GM06990 (cell line): ENCODE measurements around the gene NDUFA5.

Experiments
- DNase-seq: peaks from one replicate; pipeline ENCODE4 v3.0.0-alpha.2; 2011; ENCODE audit not compliant: insufficient read length; ENCODE audit errors: extremely low read depth
- H3K27me3 ChIP-seq: replicated peaks from 2 replicates; pipeline ENCODE4 v1.6.0; 2011; ENCODE audit warnings: low read length; ENCODE audit not compliant: control insufficient read depth, insufficient read depth
- H3K36me3 ChIP-seq: 2 replicates; pipeline ENCODE4 v1.5.1; 2011; ENCODE audit warnings: low read length; ENCODE audit not compliant: control insufficient read depth, insufficient read depth
- H3K4me3 ChIP-seq: replicated peaks from 2 replicates; pipeline ENCODE4 v1.5.1; 2011; ENCODE audit warnings: low read depth, mild to moderate bottlenecking, control low read depth, low read length
- CTCF ChIP-seq: IDR thresholded peaks from 2 replicates; pipeline ENCODE4 v1.5.1; 2011; ENCODE audit warnings: low read length, control low read depth, mild to moderate bottlenecking, inconsistent platforms; ENCODE audit not compliant: insufficient read depth, poor library complexity, severe bottlenecking

Gene NDUFA5

GRCh38 chr7:123522066-123522465 lies 35.6 kb downstream of the NDUFA5 start:
- TF ChIP-seq CTCF = no peak
- H3K27me3 ChIP-seq = no peaks in the 10 kb centered on the region
- no peak for DNase-seq

GRCh38 chr7:123505221-123505620 lies 52.4 kb downstream of the NDUFA5 start:
- H3K4me3 ChIP-seq = no peak overlapping the region
- H3K36me3 ChIP-seq = no peaks in the 10 kb centered on the region
- H3K27me3 ChIP-seq = no peaks in the 10 kb centered on the region
- no peak for DNase-seq
- no peak for TF ChIP-seq CTCF

More at GRCh38 chr7:123522066-123522465, 35.6 kb downstream of the NDUFA5 start:
- no peak overlapping the region for H3K4me3 ChIP-seq
- H3K36me3 ChIP-seq = no peaks in the 10 kb centered on the region

GRCh38 chr7:123502201-123502600 lies 55.4 kb downstream of the NDUFA5 start:
- H3K36me3 ChIP-seq = no peaks in the 10 kb centered on the region
- H3K27me3 ChIP-seq = no peaks in the 10 kb centered on the region
- DNase-seq = no peak
- TF ChIP-seq CTCF = no peak
- H3K4me3 ChIP-seq = no peak overlapping the region

- TF ChIP-seq CTCF = no peak
- Histone ChIP-seq H3K27me3 (no peaks in the 10 kb centered on the region), H3K36me3 (no peaks in the 10 kb centered on the region), H3K4me3 (no peak overlapping the region)
- DNase-seq = no peak
Observed at GRCh38 chr7:123500878-123501489, 56.6 kb downstream of the NDUFA5 start.

GRCh38 chr7:123499211-123499970 lies 58.2 kb downstream of the NDUFA5 start:
- Histone ChIP-seq H3K36me3 (no peaks in the 10 kb centered on the region), H3K4me3 (no peak overlapping the region), H3K27me3 (no peaks in the 10 kb centered on the region)
- no peak for TF ChIP-seq CTCF
- no peak for DNase-seq

GRCh38 chr7:123498601-123499000 lies 59.0 kb downstream of the NDUFA5 start:
- DNase-seq = no peak
- Histone ChIP-seq H3K4me3 (no peak overlapping the region), H3K27me3 (no peaks in the 10 kb centered on the region), H3K36me3 (no peaks in the 10 kb centered on the region)
- no peak for TF ChIP-seq CTCF
